HG03575 (cell line): ENCODE data around the gene PACC1.
"Not testable (repeated sequence)": the region's sequence is repeated elsewhere in the genome, so short reads cannot be mapped to it uniquely, and the experiment has no call there.

Experiments
- ATAC-seq: cut with Tn5 transposase; IDR thresholded peaks from one replicate; pipeline ENCODE4 v1.9.1; 2021; ENCODE audit not compliant: unreplicated experiment, insufficient number of reproducible peaks, low FRiP score; ENCODE audit errors: extremely low read depth

The PACC1 gene

GRCh38 chr1:212355230-212355969 is 59.3 kb downstream of the PACC1 start:
- ATAC-seq = no peak

- ATAC-seq = no peak
Observed at GRCh38 chr1:212354464-212354863, 60.2 kb downstream of the PACC1 start.

GRCh38 chr1:212353181-212353580 is 61.5 kb downstream of the PACC1 start:
- no peak for ATAC-seq

- no peak for ATAC-seq
Observed at GRCh38 chr1:212351588-212352362, 62.9 kb downstream of the PACC1 start.

- ATAC-seq = no peak
Observed at GRCh38 chr1:212346601-212347000, 68.1 kb downstream of the PACC1 start.

GRCh38 chr1:212344905-212345304 is 69.8 kb downstream of the PACC1 start:
- no peak for ATAC-seq

GRCh38 chr1:212341090-212341489 is 73.6 kb downstream of the PACC1 start:
- no peak for ATAC-seq

- no peak for ATAC-seq
Observed at GRCh38 chr1:212329105-212329504, 85.6 kb downstream of the PACC1 start.

GRCh38 chr1:212328248-212328647 is 86.4 kb downstream of the PACC1 start:
- no peak for ATAC-seq

- ATAC-seq = no peak
Observed at GRCh38 chr1:212326541-212326940, 88.1 kb downstream of the PACC1 start.

- no peak for ATAC-seq
Observed at GRCh38 chr1:212323066-212323465, 91.6 kb downstream of the PACC1 start.

- ATAC-seq = not testable (repeated sequence)
Observed at GRCh38 chr1:212321031-212321430, 93.7 kb downstream of the PACC1 start.

GRCh38 chr1:212317916-212318315 is 96.8 kb downstream of the PACC1 start:
- no peak for ATAC-seq

GRCh38 chr1:212315907-212316306 is 98.8 kb downstream of the PACC1 start:
- no peak for ATAC-seq

GRCh38 chr1:212315184-212315583 is 99.5 kb downstream of the PACC1 start:
- no peak for ATAC-seq
